DMS53 treated with DMSO at 0.1 percent for 48 hours (cell line): ENCODE data around the gene PUM2.

Experiments
- DNase-seq: peaks from one replicate; lab custom pipeline; 2025; ENCODE audit not compliant: unreplicated experiment; lab: John Stamatoyannopoulos, UW

The PUM2 gene

DNA sequence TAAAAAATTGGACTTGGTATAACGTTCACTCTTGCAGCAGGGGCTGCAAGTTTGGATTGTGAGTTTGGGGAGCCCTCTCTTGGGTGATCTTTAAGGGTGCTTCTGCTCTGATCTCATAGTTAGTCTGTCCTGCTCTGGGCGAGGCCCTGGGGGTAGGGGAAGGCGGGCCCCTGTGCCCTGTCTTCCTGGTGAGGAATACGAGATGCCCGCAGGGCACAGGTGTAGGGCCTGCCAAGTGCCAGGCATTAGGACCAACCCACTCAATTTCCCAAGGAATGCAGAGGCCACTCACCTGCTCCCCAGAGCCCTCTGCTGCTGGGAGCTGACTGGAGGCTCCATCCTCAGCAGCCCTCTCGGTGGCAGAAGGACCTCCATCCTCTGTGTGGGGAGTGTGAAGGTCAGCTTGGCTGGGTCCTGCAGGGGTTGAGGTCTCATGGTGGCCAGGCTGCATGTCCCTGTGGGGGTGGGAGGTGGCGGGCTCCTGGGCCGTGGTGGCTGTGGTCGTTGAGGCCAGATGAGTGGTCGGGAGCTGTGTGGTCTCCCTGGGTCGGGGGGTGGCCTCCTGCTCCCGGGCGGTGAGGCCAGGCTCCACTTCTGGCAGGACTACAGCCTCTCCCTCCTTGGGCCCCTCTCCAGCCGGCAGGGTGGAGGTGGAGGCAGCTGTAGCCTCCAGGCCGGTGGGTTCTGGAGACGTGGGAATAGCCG is 147.0 kb downstream of the PUM2 start:
- DNase-seq: no peak

DNA sequence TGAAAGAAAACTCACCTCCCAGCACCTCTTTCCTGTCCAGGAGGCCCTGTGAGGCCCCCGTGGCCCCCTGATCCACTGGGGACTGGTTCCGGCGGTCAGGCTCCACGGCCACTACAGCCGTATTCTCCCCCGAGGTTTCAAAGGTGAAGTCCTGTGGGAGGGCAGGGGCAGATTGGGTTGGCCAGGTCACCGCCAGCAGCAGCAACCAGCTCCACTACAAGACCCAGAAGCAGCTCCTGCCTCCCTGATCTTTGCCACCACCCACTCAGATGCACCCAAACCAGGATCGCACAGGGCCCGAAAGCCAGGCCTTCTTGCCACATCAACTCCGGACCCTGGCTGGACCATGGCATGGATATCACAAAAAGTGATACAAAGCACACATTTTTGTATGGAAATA is 147.6 kb downstream of the PUM2 start:
- DNase-seq: no peak

- DNase-seq: no peak
Observed at GRCh38 chr2:20201671-20202070, 149.0 kb downstream of the PUM2 start.

GRCh38 chr2:20200697-20201555 is 149.7 kb downstream of the PUM2 start:
- DNase-seq: no peak

DNA sequence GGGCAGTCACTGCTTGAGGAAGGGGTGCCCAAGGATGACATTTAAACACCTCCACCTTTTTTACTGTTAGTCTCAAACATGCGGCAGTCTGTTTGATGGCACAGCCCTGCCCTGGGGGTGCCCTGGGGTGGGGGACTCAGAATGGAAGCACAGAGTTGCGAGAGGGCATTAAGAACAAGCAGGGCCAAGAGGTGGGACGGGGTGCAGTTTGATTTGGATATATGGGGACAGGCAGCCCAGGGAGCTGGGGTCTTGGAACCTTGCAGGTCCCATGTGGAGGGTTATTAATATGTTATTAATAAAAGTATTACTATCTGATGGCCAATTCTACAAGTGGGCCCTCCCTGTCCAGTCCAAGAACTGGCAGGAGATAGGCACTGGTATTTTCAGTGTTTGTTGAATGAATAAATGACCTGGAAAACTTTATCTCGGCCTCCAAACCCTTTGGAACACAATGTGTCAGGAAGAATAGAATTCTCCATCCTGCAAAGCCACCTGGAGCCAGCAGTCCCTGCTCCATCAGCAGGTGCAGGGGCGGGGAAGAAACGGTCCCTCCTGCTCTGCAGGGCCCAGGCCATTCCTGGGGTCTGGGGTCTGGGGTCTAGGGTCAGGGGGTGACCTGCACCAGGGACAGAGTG is 150.9 kb downstream of the PUM2 start:
- DNase-seq: no peak

DNA sequence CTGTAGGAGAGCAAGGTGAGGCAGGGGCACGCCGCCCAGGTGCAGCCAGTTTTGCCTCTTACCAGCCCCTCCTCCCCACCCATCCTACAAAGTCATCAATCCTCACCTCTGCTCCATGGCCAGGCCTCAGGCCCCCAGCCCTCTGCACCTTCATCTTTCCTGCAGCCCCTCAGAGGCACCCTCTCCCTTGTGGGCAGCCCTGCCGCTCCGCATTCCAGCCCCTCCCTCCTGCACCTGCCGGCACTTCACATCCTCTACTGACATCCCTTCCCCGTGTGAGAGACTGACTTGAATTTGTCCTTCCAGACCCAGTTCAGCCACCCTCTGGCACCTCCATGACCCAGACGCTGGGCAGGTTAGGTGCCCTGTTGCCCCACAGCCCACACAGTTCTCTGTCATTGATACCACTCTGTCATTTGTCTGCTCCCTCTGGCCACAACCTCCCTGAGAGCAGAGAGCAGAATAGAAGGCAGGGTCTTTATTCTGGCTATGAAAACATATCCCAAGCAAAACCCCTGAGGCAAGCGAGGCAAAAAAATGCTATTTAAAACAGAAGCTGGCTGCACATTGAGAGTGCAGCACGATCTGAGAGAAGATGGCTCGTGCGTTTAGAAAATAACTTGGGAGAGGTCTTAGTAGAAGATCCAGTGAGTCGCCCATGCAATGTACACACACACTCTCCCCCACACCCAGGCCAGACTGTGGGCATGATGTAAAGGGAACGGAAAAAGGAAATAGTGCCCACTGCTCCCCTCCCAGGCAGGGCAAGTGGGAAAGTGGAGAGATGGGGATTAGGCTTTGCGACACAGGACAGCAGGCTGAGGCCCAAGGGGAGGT is 151.6 kb downstream of the PUM2 start:
- no peak for DNase-seq
